HG02943 (cell line): Measurements from ENCODE around the gene OPRL1.

Experiments used
- ATAC-seq: cut with Tn5 transposase; IDR thresholded peaks from one replicate; pipeline ENCODE4 v1.9.1; 2021; ENCODE audit warnings: mild to moderate bottlenecking, low read depth, moderate library complexity; ENCODE audit not compliant: unreplicated experiment

The OPRL1 gene

DNA sequence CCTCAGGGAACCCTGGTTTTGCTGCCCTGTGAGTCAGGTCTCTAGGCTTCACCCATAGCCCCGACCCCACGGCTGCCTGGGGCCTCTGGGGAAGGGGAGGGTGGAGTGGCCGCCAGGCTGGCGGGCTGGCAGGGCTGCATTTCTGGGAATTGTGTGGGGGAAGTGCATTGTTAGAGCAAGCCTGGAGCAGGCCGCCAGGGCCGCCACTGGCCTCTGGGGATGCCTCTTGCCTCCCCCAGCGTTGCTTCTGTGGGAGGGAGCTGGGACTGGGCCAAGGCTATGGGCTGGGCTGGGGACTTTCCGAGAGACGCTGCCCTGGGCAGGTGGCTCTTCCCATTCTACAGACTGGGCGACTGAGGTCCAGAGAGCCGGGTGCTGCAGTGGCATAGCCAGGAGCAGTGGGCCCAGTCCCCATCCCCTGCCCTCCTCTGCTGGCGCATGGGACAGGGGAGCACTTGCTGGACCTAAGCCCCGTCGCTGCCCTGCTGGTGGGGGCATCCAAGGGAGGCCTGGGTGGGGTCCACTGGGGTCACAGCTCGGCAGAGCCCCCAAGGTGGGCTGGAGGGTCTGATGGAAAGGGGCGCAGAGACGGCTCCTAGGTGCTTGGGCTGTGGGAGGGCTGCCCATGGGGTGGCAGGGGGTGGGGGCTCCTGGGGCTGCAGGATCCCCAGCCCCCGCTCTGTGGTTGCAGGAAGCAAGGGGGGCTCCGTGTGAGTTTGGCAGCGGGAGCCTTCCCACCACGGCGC lies 23.8 kb upstream of the OPRL1 start:
- ATAC-seq = no peak

DNA sequence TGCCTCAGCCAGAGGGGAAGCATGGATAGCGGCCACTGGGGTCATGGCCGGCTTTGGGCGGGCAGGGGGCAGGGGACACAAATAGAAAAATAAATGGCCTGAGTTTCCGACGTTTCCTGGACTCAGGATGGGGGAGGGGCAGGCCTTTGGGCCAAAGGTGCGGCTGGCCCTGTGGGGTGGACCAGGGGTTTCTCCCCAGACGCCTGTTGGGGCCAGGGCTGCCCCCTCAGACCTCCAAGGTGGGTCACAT lies 23.3 kb upstream of the OPRL1 start:
- no peak for ATAC-seq

DNA sequence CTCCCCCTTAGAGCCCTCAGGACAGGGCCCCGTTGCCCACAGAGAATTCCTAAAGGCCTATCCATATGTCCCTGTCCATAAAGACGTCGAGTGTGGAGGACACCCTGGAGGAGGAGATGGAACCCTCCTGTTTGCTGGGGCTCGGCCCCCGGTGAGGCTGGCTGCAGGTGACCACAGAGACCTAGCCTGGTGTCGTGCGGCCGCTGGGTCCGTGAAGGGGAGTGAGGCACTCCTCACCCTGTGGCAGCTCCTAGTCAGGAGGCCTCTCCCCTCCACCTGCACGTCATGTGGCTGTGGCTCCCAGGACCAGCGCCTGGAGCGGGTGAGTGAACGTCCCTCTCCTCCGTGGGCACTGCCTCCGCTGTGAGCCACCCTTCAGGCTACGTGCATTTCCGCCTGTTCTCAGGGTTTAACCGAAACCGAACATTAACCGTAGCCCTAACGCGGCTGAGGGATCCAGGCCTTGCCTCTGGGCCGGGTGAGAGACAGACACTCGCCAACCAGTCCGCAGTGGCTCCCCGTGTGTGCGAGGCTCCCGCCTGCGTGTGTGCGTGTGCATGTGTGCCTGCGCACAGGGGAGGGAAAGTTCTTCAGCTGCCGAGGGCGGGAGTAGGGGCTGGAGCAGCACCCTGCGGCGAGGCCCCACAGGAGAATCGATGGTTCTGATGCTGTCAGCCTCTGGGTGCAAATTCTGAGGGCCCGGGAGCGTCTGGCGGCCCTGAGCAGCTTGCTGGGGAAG lies 22.8 kb upstream of the OPRL1 start:
- ATAC-seq = no peak

DNA sequence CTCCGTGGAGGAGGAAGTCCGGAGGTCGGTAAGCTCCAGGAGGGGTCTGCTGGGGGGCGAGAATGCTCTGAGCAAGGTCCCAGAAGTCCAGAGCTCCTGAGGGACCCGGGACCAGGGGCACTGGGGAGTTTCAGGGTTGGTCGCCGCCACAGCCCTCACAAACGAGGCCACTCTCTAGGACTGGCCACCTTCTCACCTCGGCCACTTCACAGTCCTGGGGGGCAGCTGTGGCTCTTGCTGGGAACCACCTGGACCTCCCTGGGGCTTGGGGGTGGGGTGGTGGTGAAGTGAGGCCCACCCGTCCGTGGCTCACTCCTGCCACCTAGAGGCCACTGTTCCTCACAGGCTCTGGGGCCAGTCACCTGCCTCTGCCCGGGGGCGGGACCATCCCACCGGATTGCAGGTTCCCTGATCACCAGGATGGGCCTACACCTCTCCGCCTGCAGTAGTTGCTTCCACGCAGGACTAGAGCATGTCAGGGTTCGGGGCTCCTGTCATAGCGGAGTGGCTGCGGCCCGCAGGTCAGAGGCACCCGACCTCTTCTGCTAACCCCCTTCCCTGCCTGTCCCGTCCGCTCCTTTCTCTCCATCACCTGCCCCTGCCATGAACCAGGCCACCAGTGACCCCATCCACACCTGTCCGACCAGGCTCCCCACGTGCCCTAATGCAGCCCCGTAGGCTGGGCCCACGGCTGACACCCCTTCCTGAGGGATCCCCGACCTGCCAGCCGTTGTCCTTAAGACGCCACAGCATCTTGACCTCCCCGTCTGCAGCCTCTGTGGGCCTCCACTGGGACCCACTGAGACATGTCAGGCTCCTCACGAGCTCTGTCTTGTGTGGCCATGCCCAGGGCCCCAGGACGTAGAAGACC lies 22.0 kb upstream of the OPRL1 start:
- no peak for ATAC-seq

DNA sequence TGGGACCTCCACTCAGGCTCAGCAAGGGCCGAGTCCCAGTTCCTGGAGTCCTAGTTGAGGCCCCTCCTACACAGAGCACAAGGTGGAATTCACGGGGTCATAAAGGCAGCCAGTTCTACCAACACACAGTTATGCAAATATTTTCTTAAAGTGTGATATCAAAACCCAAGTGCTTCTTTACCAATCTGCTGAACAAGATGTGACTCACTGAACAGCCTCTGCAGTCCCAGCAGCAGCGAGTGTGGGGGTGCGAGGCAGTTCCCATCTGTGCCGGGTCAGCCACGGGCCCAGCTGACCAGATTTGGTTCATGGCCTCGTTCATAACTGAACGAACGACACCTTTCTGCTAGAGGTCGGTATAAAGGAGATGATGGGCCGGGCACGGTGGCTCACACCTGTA lies 21.3 kb upstream of the OPRL1 start:
- ATAC-seq = no peak

DNA sequence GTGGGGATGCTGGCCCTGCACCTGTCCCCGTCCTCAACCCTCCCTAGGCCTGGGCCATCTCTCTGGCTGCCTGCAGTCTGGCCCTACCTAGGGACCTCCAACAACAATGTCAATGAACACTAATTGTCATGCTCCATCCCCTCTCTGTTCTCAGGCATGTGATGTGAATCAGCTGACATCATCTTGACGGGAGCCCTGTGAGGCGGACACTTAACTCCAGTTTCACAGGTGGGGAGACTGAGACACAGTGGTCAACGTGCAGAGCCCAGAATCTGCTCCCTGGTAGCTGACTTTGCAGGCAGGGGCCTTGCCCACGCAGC lies 17.6 kb upstream of the OPRL1 start:
- ATAC-seq = no peak

DNA sequence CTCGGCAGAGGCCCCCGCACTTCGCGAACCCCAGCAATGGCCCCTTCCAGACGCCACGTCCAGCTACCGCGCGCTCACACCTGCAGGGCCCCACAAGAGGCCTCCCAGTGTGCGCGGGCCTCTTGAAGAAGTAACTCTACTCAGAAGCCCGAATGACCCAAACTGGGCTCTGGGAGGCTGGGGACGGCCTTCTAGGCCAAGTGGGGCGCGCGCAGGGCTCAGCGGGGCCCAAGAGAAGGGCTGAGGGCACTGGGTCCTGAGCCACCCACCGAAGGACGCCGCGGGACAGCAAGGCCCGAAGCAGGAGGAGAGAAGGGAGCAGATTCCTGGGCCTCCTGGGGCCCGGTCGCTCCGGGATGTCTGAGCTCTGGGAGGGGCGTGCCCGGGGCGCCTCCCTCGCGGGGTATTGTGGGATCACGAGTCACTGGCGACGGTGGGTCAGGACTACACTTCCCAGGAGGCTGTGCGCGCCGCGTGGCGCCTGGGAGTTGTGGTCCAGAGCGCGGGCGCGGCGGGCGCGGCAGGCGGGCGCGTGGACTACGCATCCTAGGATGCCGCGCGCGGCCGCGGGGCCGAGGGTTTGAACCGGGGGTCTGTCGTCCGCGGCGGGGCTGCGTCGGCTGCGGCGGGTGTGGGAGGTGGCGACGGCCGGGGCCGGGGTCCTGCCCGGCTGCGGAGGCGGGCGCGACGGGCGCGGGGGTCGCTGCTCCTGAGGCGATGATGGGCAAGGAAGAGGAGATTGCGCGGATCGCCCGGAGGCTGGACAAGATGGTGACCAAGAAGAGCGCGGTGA lies 17.1 kb upstream of the OPRL1 start, which contains the start of gene TCEA2:
Gene TCEA2 (plus strand): TSS at position 603 of the 793 bp plus-strand sequence. CDS start 115 bp downstream, at position 718.
- peak; percentile 72 for ATAC-seq

DNA sequence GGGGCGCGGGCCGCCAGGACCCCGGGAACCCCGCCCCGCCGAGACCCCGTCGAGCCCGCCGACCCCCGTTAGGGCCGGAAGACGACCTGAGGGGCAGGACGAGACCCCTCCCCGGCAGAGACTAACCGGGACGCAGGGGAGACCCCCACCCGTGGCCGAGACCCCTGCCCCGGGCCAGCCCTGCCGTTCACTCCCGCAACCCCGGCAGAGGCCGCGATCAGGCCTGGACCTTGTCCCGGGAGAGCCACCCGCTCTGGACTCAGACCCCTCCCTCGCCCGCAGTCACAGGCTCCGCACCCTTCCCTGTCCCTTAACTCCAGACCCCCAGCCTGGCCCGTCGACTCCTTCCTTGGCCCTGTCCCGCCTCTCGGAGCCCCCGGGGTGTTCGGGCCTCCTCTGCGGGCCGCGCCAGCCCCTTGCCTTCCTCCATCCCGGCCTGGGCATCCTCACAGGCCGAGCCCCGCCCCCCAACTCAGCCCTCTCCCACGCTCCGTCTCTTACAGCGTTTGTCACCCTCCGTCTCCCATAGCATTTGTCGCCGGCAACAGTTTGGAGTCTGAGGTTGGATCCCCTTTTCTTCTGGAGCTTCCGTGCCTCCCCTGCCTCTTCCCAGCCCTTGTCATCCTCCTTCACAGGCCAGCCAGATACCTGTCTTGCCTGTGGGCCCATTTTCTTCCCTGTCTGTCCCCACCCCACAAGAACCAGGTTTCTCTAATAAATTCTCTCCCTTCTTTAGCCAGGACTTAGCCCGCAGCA lies 16.3 kb upstream of the OPRL1 start:
- ATAC-seq = no peak

DNA sequence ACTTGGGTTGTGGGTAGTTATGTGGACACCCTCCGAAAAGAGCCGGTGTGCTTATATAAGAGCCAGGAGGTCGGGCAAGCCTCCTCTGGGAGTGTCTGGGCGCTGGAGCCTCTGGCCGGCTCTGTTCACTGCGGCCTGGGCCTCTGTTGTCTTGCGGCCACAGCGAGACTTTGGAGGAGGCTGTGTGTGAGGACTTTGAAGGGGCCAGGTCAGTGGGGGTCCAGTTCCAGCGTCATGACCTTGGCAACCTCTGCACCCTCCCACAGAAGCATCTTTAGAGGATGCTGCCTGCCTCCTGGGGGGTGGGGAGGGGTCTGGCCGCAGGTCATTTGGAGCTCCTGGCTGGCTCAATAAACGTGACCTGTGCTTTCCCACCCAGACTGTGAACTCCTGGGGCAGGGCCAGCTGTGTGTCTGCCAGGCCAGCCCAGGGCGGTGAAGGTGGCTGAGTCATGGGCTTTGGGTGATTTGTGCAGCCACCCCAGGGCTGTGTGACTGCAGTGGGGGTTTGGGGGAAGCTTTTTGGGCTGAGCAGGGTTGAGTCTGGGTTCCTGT lies 15.7 kb upstream of the OPRL1 start:
- no peak for ATAC-seq

DNA sequence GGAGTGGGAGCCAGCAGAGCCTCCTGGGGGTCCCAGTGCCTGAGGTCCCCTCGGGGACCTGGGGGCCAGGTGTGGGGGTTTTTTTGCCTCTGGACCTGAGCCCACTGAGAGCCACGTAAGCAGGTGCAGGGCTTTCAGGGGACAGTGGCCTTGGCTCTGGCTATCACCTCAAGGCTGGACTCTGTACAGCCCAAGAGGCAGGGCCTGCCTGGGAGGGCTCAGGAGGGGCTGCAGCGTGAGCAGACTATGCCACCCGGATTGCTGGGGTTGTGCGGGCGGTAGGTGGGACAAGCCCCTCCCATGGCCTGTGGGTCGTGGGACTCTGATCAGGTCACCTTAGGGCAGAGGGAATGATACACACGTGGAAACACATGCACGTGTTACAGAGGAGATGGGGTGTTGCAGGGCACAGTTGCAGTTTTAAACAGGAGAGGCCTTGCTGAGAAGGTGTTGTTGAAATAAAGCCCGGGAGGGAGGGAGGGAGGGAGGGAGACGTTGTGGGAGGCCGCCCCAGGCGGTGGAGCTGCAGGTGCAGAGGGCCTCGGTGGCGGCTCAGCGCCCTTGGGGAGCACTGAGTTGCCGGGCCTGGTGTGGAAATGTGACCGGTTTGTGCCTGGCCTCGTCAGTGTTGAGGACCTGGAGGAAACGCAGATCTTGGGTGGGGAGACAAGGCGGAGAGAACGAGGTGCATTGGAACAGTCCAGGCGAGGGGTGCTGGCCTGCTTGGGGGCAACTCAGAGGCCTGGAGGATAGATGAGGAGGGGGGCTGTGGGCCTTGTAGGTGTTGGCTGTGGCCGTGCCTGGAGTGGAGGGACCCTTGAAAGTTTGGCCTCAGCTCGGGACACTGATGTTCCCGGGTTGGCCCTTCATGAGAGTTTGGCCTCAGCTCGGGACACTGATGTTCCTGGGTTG lies 14.6 kb upstream of the OPRL1 start:
- ATAC-seq = no peak

DNA sequence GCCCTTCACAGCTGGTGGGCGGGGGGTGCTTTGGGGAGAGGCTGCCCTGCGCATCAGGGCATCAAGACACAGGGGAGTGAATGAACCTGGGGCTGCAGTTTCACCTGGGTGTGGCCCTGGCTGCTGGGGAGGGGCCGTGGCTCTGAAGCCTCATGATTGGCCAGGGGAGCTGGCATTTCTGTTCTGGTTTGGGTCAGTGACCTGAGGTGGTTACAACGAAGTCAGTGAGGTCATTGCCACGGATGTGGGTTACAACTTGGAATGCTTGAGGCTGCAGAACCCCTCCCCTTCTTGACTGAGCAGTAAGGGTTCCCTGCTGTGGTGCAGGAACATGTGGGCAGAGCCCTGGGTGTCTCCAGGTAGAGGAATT lies 13.9 kb upstream of the OPRL1 start:
- ATAC-seq = no peak

DNA sequence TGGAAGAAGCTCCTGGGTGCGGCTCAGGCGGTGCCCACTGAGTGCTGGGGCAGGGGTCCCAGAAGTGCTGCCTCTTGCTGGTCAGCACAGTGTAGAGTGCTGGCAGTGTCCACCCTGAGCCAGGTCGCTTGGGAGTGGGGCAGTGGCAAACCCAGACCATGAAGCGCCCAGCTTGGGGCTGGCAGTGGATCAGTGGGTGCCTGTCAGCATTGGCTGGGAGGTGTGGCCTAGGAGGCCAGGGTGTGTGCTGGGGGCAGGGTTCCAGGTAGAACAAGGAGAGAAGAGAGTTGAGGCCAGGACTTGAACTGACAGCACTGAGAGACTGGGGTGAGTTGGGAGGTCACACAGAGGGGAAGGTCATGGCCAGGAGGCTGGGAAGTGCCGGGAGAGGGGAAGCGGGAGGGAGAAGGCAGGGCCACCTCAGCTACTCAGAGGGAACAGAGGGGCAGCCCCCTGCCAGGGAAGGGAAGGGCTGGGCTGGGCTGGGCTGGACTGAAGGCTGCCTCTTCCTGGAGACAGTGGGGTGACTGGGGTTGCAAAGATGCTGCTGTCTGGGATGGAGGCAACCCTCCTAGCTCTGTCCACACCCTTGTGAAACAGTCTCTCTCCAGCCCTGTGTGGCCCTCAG lies 12.8 kb upstream of the OPRL1 start:
- ATAC-seq = no peak

DNA sequence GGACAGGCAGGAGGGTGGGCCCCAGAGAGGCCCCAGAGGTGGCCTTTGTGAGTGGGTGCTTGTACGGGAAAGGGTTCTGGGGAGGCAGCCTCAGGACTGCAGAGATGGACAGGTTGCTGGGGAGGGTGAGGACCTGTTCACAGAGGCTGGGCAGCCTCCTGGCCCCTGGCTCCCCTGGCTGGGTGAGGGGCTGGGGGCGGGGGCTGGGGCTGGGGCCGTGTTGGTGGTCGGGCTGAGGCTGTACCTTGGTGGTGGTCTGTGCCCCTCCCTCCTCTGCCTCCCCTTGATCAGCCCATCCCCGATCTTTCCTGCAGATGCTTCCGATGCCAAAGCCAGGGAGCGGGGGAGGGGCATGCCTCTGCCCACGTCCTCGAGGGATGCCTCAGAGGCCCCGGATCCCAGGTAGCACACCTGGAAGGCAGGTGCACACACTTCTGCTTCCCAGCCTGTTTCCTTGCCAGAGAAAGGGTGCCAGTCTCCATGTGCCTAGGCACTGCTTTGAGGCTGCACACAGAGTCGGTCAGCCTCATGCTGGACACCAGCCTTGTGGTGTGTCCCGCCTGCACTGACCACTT lies 12.1 kb upstream of the OPRL1 start:
- no peak for ATAC-seq

DNA sequence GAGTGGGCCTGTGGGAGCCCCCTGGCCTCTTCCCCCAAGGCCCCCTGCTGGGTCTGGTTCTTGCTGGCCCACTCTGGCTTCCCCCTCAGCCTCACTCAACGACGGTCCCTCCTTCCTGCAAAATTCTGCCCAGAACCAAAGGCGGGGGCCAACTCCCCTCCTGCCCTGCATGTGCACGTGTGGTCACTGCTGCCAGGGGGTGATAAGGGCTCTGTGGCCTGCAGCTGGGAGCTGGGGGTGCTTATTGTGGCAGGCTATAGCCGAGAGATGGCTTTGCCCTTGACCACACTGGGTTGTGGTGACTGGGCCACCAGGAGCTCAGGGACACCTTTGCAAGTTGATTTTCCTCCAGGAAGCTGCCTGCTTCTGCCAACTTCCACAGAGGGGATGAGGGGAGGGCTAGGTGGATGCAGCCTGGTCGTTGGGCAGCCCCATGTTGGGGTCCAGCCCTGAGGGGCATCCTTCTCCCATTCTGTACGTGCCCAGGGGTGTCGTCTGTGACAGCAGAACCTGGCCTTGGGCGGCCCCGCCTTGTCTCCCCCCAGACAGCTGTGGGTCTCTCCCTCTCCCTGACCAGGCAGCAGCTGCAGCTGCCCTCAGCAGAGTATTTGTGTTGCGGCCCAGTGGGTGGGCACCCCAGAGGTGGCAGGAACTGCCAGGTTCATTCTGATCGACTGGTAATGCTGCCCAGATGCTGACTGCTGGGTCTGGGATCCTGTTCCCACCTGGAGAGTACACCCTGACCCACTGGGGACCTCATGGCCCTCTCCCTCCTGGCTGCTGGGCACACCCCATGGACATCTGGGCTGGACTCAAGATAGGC lies 11.3 kb upstream of the OPRL1 start:
- ATAC-seq = no peak

DNA sequence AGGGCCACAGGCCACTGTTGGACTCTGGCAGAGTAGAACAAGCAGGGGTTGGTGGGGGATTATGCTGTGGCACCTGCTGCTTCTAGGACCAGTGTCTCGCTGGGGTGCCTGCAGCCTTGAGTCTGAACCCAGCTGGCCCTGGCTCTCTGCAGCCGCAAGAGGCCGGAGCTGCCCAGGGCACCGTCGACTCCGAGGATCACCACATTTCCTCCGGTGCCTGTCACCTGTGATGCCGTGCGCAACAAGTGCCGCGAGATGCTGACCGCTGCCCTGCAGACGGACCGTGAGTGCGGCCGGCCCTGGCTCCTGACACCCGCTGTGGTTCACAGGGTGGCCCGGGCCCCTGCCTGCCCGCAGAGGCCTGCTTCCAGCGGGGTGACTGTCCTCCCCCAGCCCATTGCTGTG lies 10.7 kb upstream of the OPRL1 start:
- no peak for ATAC-seq

DNA sequence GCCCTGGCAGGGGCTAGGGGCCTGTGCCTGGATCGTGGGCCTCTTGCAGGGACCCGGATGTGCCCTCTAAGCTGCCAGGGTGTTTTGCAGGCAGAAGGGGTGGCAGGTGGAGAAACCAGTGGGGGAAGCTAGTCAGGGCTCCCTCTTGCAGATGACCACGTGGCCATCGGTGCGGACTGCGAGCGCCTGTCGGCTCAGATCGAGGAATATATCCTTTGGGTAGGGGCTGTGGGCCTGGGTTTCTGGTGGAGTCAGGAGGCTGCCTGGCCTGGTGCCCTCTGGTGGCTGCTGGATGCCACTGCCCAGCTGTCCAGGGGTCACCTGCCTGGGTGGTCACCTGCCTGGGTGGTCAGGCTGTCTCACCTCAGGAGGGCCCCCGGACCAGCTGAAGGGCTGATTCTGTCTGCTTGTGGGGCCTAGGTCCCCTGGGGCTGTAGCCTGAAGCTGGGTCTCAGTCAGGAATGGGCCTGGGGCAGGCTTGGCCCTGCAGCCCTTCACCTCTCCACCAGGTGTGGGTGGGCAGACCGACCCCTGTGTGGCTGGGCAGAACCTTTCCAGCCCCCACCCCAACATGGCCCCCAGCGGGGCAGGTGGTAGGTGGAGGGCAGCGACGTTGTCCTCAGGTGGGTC lies 10.2 kb upstream of the OPRL1 start:
- ATAC-seq = no peak
